ENCODE results near the gene IP6K1.
"Not testable (repeated sequence)": the region's sequence is repeated elsewhere in the genome, so short reads cannot be mapped to it uniquely, and the experiment has no call there.

The IP6K1 gene

GRCh38 chr3:49786357-49787181, at the start of gene IP6K1:
IP6K1 (minus strand) TSS chr3:49786542; CDS start chr3:49748040, 38,502 bp downstream.
- peak within 1 kb of the TSS; percentile 77 for H3K4me3 ChIP-seq (ENCODE audit: low read length)
- TF ChIP-seq ZNF274 (IDR thresholded peaks at IDR 0.05; ENCODE audit: low read depth, low read length), result no peak

- TF ChIP-seq ZNF274 (IDR thresholded peaks at IDR 0.05; ENCODE audit: low read depth, low read length), result no peak
- H3K4me3 ChIP-seq (ENCODE audit: low read length), result no peak overlapping the region
Observed at GRCh38 chr3:49831341-49831740, 45.0 kb upstream of the IP6K1 start.

- no peak for TF ChIP-seq ZNF274 (IDR thresholded peaks at IDR 0.05; ENCODE audit: low read depth, low read length)
- H3K4me3 ChIP-seq (ENCODE audit: low read length), result no peak overlapping the region
Observed at GRCh38 chr3:49826016-49826415, 39.7 kb upstream of the IP6K1 start.

GRCh38 chr3:49823131-49823530, 36.8 kb upstream of the IP6K1 start:
- not testable (repeated sequence) for H3K4me3 ChIP-seq (ENCODE audit: low read length)

- no peak for TF ChIP-seq ZNF274 (IDR thresholded peaks at IDR 0.05; ENCODE audit: low read depth, low read length)
- H3K4me3 ChIP-seq (ENCODE audit: low read length), result peak within 1 kb of the TSS; percentile 56; the same call in 1 of the 2 replicates
Observed at GRCh38 chr3:49813497-49814174, 27.3 kb upstream of the IP6K1 start, which contains the start of gene UBA7. UBA7 (minus strand) TSS chr3:49813953; CDS start chr3:49813787, 166 bp downstream.

GRCh38 chr3:49812916-49813496, 26.7 kb upstream of the IP6K1 start:
- peak overlapping the region; percentile 56; the same call in 1 of the 2 replicates for H3K4me3 ChIP-seq (ENCODE audit: low read length)
- no peak for TF ChIP-seq ZNF274 (IDR thresholded peaks at IDR 0.05; ENCODE audit: low read depth, low read length)

GRCh38 chr3:49807431-49808114, 21.2 kb upstream of the IP6K1 start:
- no peak for TF ChIP-seq ZNF274 (IDR thresholded peaks at IDR 0.05; ENCODE audit: low read depth, low read length)
- H3K4me3 ChIP-seq (ENCODE audit: low read length), result no peak overlapping the region; the same call in 1 of the 2 replicates

- TF ChIP-seq ZNF274 (IDR thresholded peaks at IDR 0.05; ENCODE audit: low read depth, low read length), result no peak
- H3K4me3 ChIP-seq (ENCODE audit: low read length), result peak overlapping the region; percentile 0; the same call in 1 of the 2 replicates
Observed at GRCh38 chr3:49806850-49807249, 20.5 kb upstream of the IP6K1 start.

GRCh38 chr3:49805897-49806701, 19.8 kb upstream of the IP6K1 start:
- no peak for TF ChIP-seq ZNF274 (IDR thresholded peaks at IDR 0.05; ENCODE audit: low read depth, low read length)

GRCh38 chr3:49805367-49805782, 19.0 kb upstream of the IP6K1 start:
- H3K4me3 ChIP-seq (ENCODE audit: low read length), result peak overlapping the region; percentile 12; the same call in 1 of the 2 replicates
- TF ChIP-seq ZNF274 (IDR thresholded peaks at IDR 0.05; ENCODE audit: low read depth, low read length), result no peak

More at GRCh38 chr3:49805897-49806701, 19.8 kb upstream of the IP6K1 start:
- H3K4me3 ChIP-seq (ENCODE audit: low read length), result peak overlapping the region; percentile 12; the same call in 1 of the 2 replicates

- TF ChIP-seq ZNF274 (IDR thresholded peaks at IDR 0.05; ENCODE audit: low read depth, low read length), result no peak
- H3K4me3 ChIP-seq (ENCODE audit: low read length), result peak overlapping the region; percentile 75; the same call in 1 of the 2 replicates
Observed at GRCh38 chr3:49804141-49805041, 18.0 kb upstream of the IP6K1 start.

GRCh38 chr3:49803465-49804140, 17.3 kb upstream of the IP6K1 start:
- no peak for TF ChIP-seq ZNF274 (IDR thresholded peaks at IDR 0.05; ENCODE audit: low read depth, low read length)
- peak overlapping the region; percentile 75; the same call in 1 of the 2 replicates for H3K4me3 ChIP-seq (ENCODE audit: low read length)

Data from GM08714 (cell line).